Measurements from ENCODE around the gene PELO. TPM values are rescaled to one million over a fixed set of nuclear protein-coding genes. Genes with fewer than 3 reads are reported as not detected.

PELO gene
- total and polyA plus RNA-seq, 4 donors, result 5.0 to 51.1 (median 35.6) TPM

DNA sequence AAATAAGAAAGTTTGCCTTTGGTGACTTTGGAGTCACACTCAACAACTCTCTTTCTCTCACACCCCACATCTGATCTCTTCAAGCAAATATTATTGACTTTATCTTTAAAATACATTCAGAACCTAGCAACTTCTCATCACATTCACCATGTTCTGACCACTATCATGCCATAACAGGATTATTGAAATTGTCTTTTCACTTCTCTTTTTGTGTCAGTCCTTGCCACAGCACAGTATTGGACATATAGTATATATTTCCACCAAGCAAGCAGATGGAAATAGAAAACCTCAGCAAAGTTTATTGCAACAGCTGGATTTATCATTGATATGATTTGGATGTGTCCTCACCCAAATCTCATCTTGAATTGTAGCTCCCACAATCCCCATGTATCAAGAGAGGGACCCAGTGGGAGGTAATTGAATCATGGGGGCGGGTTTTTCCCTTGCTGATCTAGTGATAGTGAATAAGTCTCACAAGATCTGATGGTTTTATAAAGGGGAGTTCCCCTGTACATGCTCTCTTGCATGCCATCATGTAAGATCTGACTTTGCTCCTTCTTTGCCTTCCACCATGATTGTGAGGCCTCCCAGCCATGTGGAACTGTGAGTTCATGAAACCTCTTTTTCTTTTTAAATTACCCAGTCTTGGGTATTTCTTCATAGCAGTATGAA is 26.9 kb upstream of the PELO start:
- Histone ChIP-seq H3K4me3 (no peak overlapping the region), H3K4me1 (ENCODE audit: control insufficient read depth in 5 of 5, insufficient read depth in 5 of 5, low read length in 5 of 5) (peaks cover 0 to 4% (median 0%) of the 10 kb centered on the region in 5 donors), H3K9ac (ENCODE audit: insufficient read depth in 1 of 2, low read length in 2 of 2) (no peak overlapping the region), H3K9me3 (ENCODE audit: control insufficient read depth in 4 of 4, insufficient read depth in 3 of 4, low read length in 3 of 4) (no peaks in the 10 kb centered on the region), H3K36me3 (ENCODE audit: control insufficient read depth in 4 of 4, insufficient read depth in 4 of 4, low read length in 4 of 4) (no peaks in the 10 kb centered on the region), H3K27me3 (ENCODE audit: control insufficient read depth in 3 of 3, insufficient read depth in 3 of 3, low read length in 2 of 3) (no peaks in the 10 kb centered on the region), H3K27ac (ENCODE audit: low read depth in 1 of 2, low read length in 1 of 2) (no peak overlapping the region)
- no peak for ATAC-seq (ENCODE audit: insufficient read depth, low FRiP score)
- TF ChIP-seq, protein P1, sequence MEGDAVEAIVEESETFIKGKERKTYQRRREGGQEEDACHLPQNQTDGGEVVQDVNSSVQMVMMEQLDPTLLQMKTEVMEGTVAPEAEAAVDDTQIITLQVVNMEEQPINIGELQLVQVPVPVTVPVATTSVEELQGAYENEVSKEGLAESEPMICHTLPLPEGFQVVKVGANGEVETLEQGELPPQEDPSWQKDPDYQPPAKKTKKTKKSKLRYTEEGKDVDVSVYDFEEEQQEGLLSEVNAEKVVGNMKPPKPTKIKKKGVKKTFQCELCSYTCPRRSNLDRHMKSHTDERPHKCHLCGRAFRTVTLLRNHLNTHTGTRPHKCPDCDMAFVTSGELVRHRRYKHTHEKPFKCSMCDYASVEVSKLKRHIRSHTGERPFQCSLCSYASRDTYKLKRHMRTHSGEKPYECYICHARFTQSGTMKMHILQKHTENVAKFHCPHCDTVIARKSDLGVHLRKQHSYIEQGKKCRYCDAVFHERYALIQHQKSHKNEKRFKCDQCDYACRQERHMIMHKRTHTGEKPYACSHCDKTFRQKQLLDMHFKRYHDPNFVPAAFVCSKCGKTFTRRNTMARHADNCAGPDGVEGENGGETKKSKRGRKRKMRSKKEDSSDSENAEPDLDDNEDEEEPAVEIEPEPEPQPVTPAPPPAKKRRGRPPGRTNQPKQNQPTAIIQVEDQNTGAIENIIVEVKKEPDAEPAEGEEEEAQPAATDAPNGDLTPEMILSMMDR (IDR thresholded peaks at IDR 0.05; ENCODE audit: control extremely low read depth, extremely low read depth), result no peak
- no peak for DNase-seq
- WGBS, 2 donors, result 92 to 100% methylated on average over 1 of the region's 1 CpG

DNA sequence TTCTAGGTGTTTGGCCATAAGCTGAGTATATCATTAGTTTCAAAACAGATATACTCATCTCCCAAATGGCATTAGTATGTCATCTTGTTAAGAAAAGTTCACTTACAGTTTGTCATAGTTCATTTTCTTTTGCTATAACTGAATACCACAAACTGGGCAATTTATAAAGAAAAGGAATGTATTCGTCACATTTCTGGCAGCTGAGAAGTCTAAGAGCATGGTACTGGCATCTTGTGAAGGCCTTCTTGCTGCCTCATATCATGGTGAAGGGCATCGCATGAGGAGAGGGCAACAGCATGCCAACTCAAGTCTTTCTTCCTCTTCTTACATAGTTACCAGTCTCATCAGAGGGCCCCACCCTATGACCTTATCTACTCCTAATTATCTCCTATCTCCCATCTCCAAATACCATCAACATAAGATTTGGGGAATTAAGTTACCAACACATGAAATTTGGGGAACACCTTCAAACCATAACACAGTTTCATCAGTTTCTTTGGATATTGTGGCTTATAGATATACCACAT is 20.4 kb upstream of the PELO start:
- no peaks in the 10 kb centered on the region for H3K36me3 ChIP-seq (ENCODE audit: control insufficient read depth in 4 of 4, insufficient read depth in 4 of 4, low read length in 4 of 4)
- H3K27ac ChIP-seq (ENCODE audit: low read depth in 1 of 2, low read length in 1 of 2), result no peak overlapping the region
- TF ChIP-seq, protein P1 (IDR thresholded peaks at IDR 0.05; ENCODE audit: control extremely low read depth, extremely low read depth), result no peak
- no peak overlapping the region for H3K9ac ChIP-seq (ENCODE audit: insufficient read depth in 1 of 2, low read length in 2 of 2)
- DNase-seq (no peak), ATAC-seq (ENCODE audit: insufficient read depth, low FRiP score) (no peak)
- H3K27me3 ChIP-seq (ENCODE audit: control insufficient read depth in 3 of 3, insufficient read depth in 3 of 3, low read length in 2 of 3), result no peaks in the 10 kb centered on the region
- H3K4me1 ChIP-seq (ENCODE audit: control insufficient read depth in 5 of 5, insufficient read depth in 5 of 5, low read length in 5 of 5), result peaks cover 0 to 6% (median 0%) of the 10 kb centered on the region in 5 donors
- H3K4me3 ChIP-seq, result no peak overlapping the region
- 89 to 93% methylated on average over 2 of the region's 2 CpGs for WGBS, 2 donors
- H3K9me3 ChIP-seq (ENCODE audit: control insufficient read depth in 4 of 4, insufficient read depth in 3 of 4, low read length in 3 of 4), result no peaks in the 10 kb centered on the region

DNA sequence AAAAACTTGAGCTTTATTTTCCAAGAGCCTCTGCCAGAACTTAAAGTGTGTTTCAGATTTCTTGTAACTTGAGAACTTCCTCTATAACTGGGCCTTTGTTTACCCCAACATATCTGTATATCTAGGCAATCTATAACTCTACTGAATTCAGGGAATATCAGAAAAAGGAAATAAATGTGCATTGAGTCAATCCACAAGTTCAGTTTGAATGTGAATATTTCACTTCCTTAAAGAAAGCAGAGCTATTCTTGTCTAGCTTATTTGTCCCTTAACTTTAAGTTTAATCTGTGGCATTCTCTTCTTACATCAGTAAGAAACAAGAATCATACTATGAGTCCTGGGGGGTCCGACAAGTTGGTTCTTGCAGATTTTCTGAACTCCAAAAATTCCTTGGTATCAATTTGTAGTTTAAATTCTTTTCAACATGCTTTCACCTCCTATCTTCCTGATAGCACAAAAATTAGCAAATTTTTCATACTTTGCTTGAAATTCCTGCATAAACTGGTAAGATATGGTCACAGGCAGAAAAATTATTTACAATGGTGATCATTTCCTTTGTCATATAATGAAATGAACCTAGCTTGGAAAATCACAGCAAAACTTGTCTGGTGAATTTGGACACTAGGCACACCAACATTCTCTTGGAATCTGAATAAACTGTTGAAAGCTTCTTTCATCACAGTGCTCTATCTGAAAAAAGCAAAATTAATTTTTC is 19.8 kb upstream of the PELO start:
- peaks cover 0 to 6% (median 0%) of the 10 kb centered on the region in 5 donors for H3K4me1 ChIP-seq (ENCODE audit: control insufficient read depth in 5 of 5, insufficient read depth in 5 of 5, low read length in 5 of 5)
- no peak overlapping the region for H3K9ac ChIP-seq (ENCODE audit: insufficient read depth in 1 of 2, low read length in 2 of 2)
- no peak overlapping the region for H3K4me3 ChIP-seq
- 80 to 94% methylated on average over 1 of the region's 1 CpG for WGBS, 2 donors
- TF ChIP-seq, protein P1 (IDR thresholded peaks at IDR 0.05; ENCODE audit: control extremely low read depth, extremely low read depth), result no peak
- H3K9me3 ChIP-seq (ENCODE audit: control insufficient read depth in 4 of 4, insufficient read depth in 3 of 4, low read length in 3 of 4), result no peaks in the 10 kb centered on the region
- DNase-seq (no peak), ATAC-seq (ENCODE audit: insufficient read depth, low FRiP score) (no peak)
- H3K27me3 ChIP-seq (ENCODE audit: control insufficient read depth in 3 of 3, insufficient read depth in 3 of 3, low read length in 2 of 3), result no peaks in the 10 kb centered on the region
- no peak overlapping the region for H3K27ac ChIP-seq (ENCODE audit: low read depth in 1 of 2, low read length in 1 of 2)
- H3K36me3 ChIP-seq (ENCODE audit: control insufficient read depth in 4 of 4, insufficient read depth in 4 of 4, low read length in 4 of 4), result no peaks in the 10 kb centered on the region
